Measurements from ENCODE around the gene POFUT1. TPM values are rescaled to one million over a fixed set of nuclear protein-coding genes. Genes with fewer than 3 reads are reported as not detected.
A peak's percentile ranks its signal among the peaks of the same experiment; 100 is the strongest.
"Not testable (repeated sequence)": the region's sequence is repeated elsewhere in the genome, so short reads cannot be mapped to it uniquely, and the experiment has no call there.

The POFUT1 gene
- 100 to 1,000 TPM in 1 of 3 donors, 10 to 100 TPM in 2; 85.6 to 113 (median 95.7) TPM for total RNA-seq

DNA sequence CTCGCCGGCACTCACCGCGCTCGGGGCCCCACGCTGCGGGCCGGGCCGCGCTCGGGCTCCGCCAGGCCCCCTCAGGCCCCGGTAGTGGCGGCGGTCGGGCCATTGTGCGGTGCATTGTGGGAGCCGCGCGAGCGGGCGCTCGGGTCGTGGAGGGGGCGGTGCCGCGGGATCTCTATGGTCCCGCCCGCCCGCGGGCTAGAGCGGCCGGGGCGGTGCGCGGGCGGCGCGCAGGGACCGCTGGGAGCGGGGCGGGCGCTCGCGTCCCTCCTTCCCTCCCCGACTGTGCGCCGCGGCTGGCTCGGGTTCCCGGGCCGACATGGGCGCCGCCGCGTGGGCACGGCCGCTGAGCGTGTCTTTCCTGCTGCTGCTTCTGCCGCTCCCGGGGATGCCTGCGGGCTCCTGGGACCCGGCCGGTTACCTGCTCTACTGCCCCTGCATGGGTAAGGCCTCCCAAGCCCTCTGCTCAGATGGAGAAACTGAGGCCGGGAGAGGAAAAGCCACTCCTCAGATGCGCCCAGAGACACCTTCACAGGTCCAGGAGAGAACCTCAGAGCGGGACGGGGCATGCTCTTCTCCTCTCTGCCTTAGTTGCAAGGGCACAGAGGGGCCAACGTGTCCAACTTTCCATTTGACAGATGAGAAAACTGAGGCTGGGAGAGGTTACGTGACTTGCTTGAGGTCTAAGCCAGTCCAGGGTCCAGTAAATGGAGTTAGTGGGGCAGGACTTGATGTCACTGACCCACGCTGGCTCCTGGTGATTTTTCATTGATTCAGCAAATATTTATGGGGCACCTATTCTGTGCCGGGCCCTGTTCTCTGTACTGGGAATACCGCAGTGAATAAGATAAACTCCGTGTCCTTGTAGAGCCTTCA lies at the start of gene POFUT1, which contains the start of gene PLAGL2:
Gene POFUT1 (plus strand): TSS at position 255 of the 873 bp plus-strand sequence. CDS start 62 bp downstream, at position 317.
Gene PLAGL2 (minus strand): TSS at position 118 of the 873 bp plus-strand sequence. CDS start 5,565 bp downstream, outside the sequence.
- peak; percentile 85 for DNase-seq
- Mint-ChIP-seq H3K36me3 (ENCODE audit: insufficient read depth) (peaks cover 65% of the 10 kb centered on the region), H3K27me3 (ENCODE audit: low read depth) (no peaks in the 10 kb centered on the region), H3K4me1 (ENCODE audit: low read depth) (peaks cover 69% of the 10 kb centered on the region), H3K9me3 (no peaks in the 10 kb centered on the region), H3K4me3 (peak within 1 kb of the TSS; percentile 99)
- ATAC-seq: peak; percentile 78 to 79

GRCh38 chr20:32158351-32158750 lies 49.3 kb upstream of the POFUT1 start:
- Mint-ChIP-seq H3K9me3 (no peaks in the 10 kb centered on the region), H3K4me3 (no peak overlapping the region), H3K36me3 (ENCODE audit: insufficient read depth) (peaks cover 40% of the 10 kb centered on the region), H3K27me3 (ENCODE audit: low read depth) (no peaks in the 10 kb centered on the region), H3K4me1 (ENCODE audit: low read depth) (no peaks in the 10 kb centered on the region)
- ATAC-seq (no peak), DNase-seq (no peak)

DNA sequence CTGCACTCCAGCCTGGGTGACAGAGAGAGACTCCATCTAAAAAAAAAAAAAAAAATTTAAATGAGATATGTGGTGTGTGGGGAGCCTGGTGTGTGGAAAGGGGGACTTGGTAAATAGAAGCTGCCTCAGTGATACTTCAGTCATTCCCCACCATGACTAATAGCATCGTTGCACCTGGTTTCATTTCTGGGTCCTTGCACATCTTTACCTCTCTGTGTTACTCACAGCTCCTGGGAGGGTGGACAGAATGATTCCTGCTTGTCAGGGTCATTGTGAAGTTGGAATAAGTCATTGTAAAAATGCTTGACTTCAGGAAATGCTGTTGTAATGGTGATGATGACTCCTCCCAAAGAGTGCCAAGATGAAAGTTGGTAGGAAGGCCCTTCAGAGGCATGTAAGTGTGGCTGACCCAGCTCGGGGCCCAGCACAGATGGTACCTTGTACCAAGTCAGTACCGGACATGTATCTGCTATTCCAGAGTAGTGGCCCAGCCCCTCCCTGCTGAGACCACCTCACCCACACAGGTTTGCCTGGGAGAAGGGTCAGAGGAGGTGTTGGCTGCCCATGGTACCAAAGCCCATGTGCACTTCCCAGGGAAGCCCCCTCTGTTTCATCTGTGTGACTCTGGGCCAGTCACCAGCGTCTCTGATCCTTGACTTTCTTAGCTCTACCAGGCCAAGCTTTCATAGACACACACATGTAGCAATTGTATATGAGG lies 48.6 kb upstream of the POFUT1 start:
- H3K4me1 Mint-ChIP-seq (ENCODE audit: low read depth): no peaks in the 10 kb centered on the region
- no peak for DNase-seq
- H3K36me3 Mint-ChIP-seq (ENCODE audit: insufficient read depth): peaks cover 40% of the 10 kb centered on the region
- no peaks in the 10 kb centered on the region for H3K27me3 Mint-ChIP-seq (ENCODE audit: low read depth)
- peak; percentile 61 to 74 for ATAC-seq
- H3K9me3 Mint-ChIP-seq: no peaks in the 10 kb centered on the region
- no peak overlapping the region for H3K4me3 Mint-ChIP-seq

- Mint-ChIP-seq H3K27me3 (ENCODE audit: low read depth) (no peaks in the 10 kb centered on the region), H3K4me1 (ENCODE audit: low read depth) (no peaks in the 10 kb centered on the region), H3K4me3 (no peak overlapping the region), H3K9me3 (no peaks in the 10 kb centered on the region), H3K36me3 (ENCODE audit: insufficient read depth) (peaks cover 44% of the 10 kb centered on the region)
- ATAC-seq: no peak
- no peak for DNase-seq
Measured at GRCh38 chr20:32159766-32160221, 47.9 kb upstream of the POFUT1 start.

- peaks cover 45% of the 10 kb centered on the region for H3K36me3 Mint-ChIP-seq (ENCODE audit: insufficient read depth)
- no peak overlapping the region for H3K4me3 Mint-ChIP-seq
- DNase-seq (no peak), ATAC-seq (no peak)
- H3K9me3 Mint-ChIP-seq: no peaks in the 10 kb centered on the region
- H3K27me3 Mint-ChIP-seq (ENCODE audit: low read depth): no peaks in the 10 kb centered on the region
- no peaks in the 10 kb centered on the region for H3K4me1 Mint-ChIP-seq (ENCODE audit: low read depth)
Measured at GRCh38 chr20:32160341-32160740, 47.3 kb upstream of the POFUT1 start.

GRCh38 chr20:32162351-32162750 lies 45.3 kb upstream of the POFUT1 start:
- no peaks in the 10 kb centered on the region for H3K4me1 Mint-ChIP-seq (ENCODE audit: low read depth)
- H3K27me3 Mint-ChIP-seq (ENCODE audit: low read depth): no peaks in the 10 kb centered on the region
- ATAC-seq (no peak), DNase-seq (no peak)
- H3K9me3 Mint-ChIP-seq: no peaks in the 10 kb centered on the region
- H3K4me3 Mint-ChIP-seq: no peak overlapping the region
- peaks cover 58% of the 10 kb centered on the region for H3K36me3 Mint-ChIP-seq (ENCODE audit: insufficient read depth)

DNA sequence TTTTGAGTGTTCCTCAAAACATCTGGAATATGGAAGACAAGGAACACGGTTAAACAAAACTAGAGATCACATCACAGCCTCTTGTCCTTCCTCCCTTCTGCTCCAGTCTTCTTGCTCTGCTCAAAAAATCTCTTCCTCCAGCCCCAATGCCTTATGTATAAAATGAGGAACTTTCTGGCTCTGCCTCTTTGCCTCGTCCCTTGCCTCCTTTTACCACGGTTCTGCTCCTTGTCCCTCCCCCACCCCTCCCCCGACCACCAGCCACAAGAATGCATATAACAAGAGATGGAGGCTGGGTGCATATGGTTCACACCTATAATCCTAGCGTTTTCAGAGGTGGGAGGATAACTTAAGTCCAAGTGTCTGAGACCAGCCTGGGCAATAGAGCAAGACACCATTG lies 43.7 kb upstream of the POFUT1 start:
- Mint-ChIP-seq H3K9me3 (no peaks in the 10 kb centered on the region), H3K36me3 (ENCODE audit: insufficient read depth) (peaks cover 50% of the 10 kb centered on the region), H3K4me1 (ENCODE audit: low read depth) (no peaks in the 10 kb centered on the region), H3K4me3 (no peak overlapping the region), H3K27me3 (ENCODE audit: low read depth) (no peaks in the 10 kb centered on the region)
- no peak for DNase-seq
- no peak for ATAC-seq

GRCh38 chr20:32164984-32165735 lies 42.5 kb upstream of the POFUT1 start:
- Mint-ChIP-seq H3K4me1 (ENCODE audit: low read depth) (no peaks in the 10 kb centered on the region), H3K4me3 (no peak overlapping the region), H3K9me3 (no peaks in the 10 kb centered on the region), H3K36me3 (ENCODE audit: insufficient read depth) (peaks cover 48% of the 10 kb centered on the region), H3K27me3 (ENCODE audit: low read depth) (no peaks in the 10 kb centered on the region)
- ATAC-seq (no peak), DNase-seq (no peak)

GRCh38 chr20:32165836-32166545 lies 41.7 kb upstream of the POFUT1 start:
- no peaks in the 10 kb centered on the region for H3K4me1 Mint-ChIP-seq (ENCODE audit: low read depth)
- DNase-seq (no peak), ATAC-seq (no peak)
- no peaks in the 10 kb centered on the region for H3K27me3 Mint-ChIP-seq (ENCODE audit: low read depth)
- no peak overlapping the region for H3K4me3 Mint-ChIP-seq
- H3K9me3 Mint-ChIP-seq: no peaks in the 10 kb centered on the region
- H3K36me3 Mint-ChIP-seq (ENCODE audit: insufficient read depth): peaks cover 44% of the 10 kb centered on the region

DNA sequence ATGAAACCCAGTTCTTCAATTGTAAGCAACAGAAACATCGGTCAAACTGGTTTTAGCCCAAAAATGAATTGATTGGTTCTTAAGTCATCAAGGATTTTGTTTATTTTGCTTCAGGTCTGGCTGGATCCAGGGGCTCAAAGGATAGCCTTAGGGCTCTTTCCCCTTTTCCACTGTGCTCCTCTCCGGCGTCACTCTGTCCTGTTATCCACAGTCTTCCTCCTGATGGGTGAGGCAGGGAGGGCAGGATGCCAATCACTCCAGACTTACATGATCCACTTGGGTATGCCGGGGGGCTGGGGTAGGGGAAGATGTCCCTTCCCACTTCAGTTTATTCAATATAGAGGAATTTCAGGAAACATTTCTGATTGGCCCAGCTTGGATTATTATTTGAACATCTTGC lies 40.1 kb upstream of the POFUT1 start:
- no peak for DNase-seq
- H3K36me3 Mint-ChIP-seq (ENCODE audit: insufficient read depth): peaks cover 32% of the 10 kb centered on the region

GRCh38 chr20:32168184-32168910 lies 39.3 kb upstream of the POFUT1 start:
- no peaks in the 10 kb centered on the region for H3K4me1 Mint-ChIP-seq (ENCODE audit: low read depth)
- H3K36me3 Mint-ChIP-seq (ENCODE audit: insufficient read depth): peaks cover 29% of the 10 kb centered on the region
- no peaks in the 10 kb centered on the region for H3K9me3 Mint-ChIP-seq
- H3K27me3 Mint-ChIP-seq (ENCODE audit: low read depth): no peaks in the 10 kb centered on the region
- H3K4me3 Mint-ChIP-seq: no peak overlapping the region
- DNase-seq (no peak), ATAC-seq (no peak)

More for the DNA sequence above, 40.1 kb upstream of the POFUT1 start:
- no peak overlapping the region for H3K4me3 Mint-ChIP-seq
- ATAC-seq: no peak
- no peaks in the 10 kb centered on the region for H3K27me3 Mint-ChIP-seq (ENCODE audit: low read depth)
- H3K4me1 Mint-ChIP-seq (ENCODE audit: low read depth): no peaks in the 10 kb centered on the region
- no peaks in the 10 kb centered on the region for H3K9me3 Mint-ChIP-seq

- H3K9me3 Mint-ChIP-seq; ATAC-seq; H3K36me3 Mint-ChIP-seq (ENCODE audit: insufficient read depth); H3K4me3 Mint-ChIP-seq; H3K27me3 Mint-ChIP-seq (ENCODE audit: low read depth); H3K4me1 Mint-ChIP-seq (ENCODE audit: low read depth); DNase-seq: not testable (repeated sequence)
Measured at GRCh38 chr20:32177696-32178095, 30.0 kb upstream of the POFUT1 start.

GRCh38 chr20:32179515-32179914 lies 28.2 kb upstream of the POFUT1 start:
- Mint-ChIP-seq H3K36me3 (ENCODE audit: insufficient read depth) (peaks cover 2% of the 10 kb centered on the region), H3K4me3 (no peak overlapping the region), H3K9me3 (no peaks in the 10 kb centered on the region), H3K27me3 (ENCODE audit: low read depth) (no peaks in the 10 kb centered on the region), H3K4me1 (ENCODE audit: low read depth) (no peaks in the 10 kb centered on the region)
- DNase-seq (no peak), ATAC-seq (no peak)

Measured in activated T-cell treated with anti-CD3 and anti-CD28 coated beads, Interleukin-2, amount 50 U/mL, for 4 hours (primary cell).